OCI-LY1 (cell line): ENCODE data around the gene HOXC10.

Experiments used
- H2AFZ ChIP-seq: fragments of 200-600 bp; sonication (generic), shearing (Covaris generic); 2 replicates; pipeline ENCODE4 v1.6.0; 2014; ENCODE audit warnings: antibody characterized with exemption, mild to moderate bottlenecking, low read length
- H3F3A ChIP-seq: fragments of 200-600 bp; sonication (generic), shearing (Covaris generic); 2 replicates; pipeline ENCODE4 v1.6.0; 2014; ENCODE audit warnings: mild to moderate bottlenecking, antibody characterized with exemption, low read length, moderate library complexity; ENCODE audit not compliant: insufficient read depth
- H3K27ac ChIP-seq: fragments of 200-600 bp; sonication (generic); 2 replicates; pipeline ENCODE4 v1.5.1; 2014; ENCODE audit warnings: low read length, mixed run types, mild to moderate bottlenecking, low read depth; ENCODE audit not compliant: poor library complexity, severe bottlenecking
- H3K27me3 ChIP-seq: fragments of 200-600 bp; sonication (generic); 2 replicates; pipeline ENCODE4 v1.6.0; 2014; ENCODE audit warnings: antibody characterized with exemption, mild to moderate bottlenecking, low read length, moderate library complexity; ENCODE audit not compliant: insufficient read depth
- H3K36me3 ChIP-seq: fragments of 200-600 bp; sonication (generic); 2 replicates; pipeline ENCODE4 v1.6.1; 2014; ENCODE audit warnings: mild to moderate bottlenecking, antibody characterized with exemption, low read length, moderate library complexity, mixed read lengths; ENCODE audit not compliant: insufficient read depth
- H3K4me1 ChIP-seq: fragments of 200-600 bp; sonication (generic); 2 replicates; pipeline ENCODE4 v1.5.1; 2014; ENCODE audit warnings: mild to moderate bottlenecking, low read length, moderate library complexity; ENCODE audit not compliant: insufficient read depth, severe bottlenecking
- H3K4me2 ChIP-seq: fragments of 200-600 bp; sonication (generic), shearing (Covaris generic); 2 replicates; pipeline ENCODE4 v1.6.1; 2014; ENCODE audit warnings: low read length
- H3K4me3 ChIP-seq: fragments of 200-600 bp; sonication (generic); 2 replicates; pipeline ENCODE4 v1.5.1; 2014; ENCODE audit warnings: low read length, low read depth, mild to moderate bottlenecking, mixed read lengths; ENCODE audit not compliant: poor library complexity, severe bottlenecking
- H3K79me2 ChIP-seq: fragments of 200-600 bp; shearing (Covaris generic); 2 replicates; pipeline ENCODE4 v1.6.1; 2016; ENCODE audit warnings: mixed run types, low read length, mixed read lengths; ENCODE audit not compliant: insufficient read depth
- H3K9ac ChIP-seq: fragments of 200-600 bp; sonication (generic), shearing (Covaris generic); 2 replicates; pipeline ENCODE4 v1.6.1; 2014; ENCODE audit warnings: mild to moderate bottlenecking, low read length, mixed read lengths
- H3K9me2 ChIP-seq: fragments of 200-600 bp; sonication (generic), shearing (Covaris generic); 2 replicates; pipeline ENCODE4 v1.6.1; 2014; ENCODE audit warnings: low read depth, mild to moderate bottlenecking, low read length, mixed read lengths
- H3K9me3 ChIP-seq: fragments of 200-600 bp; shearing (Covaris generic); 2 replicates; pipeline ENCODE4 v1.6.1; 2014; ENCODE audit warnings: low read length, mixed read lengths
- H4K20me1 ChIP-seq: fragments of 200-600 bp; sonication (generic), shearing (Covaris generic); 2 replicates; pipeline ENCODE4 v1.6.0; 2016; ENCODE audit warnings: mild to moderate bottlenecking, low read length; ENCODE audit not compliant: insufficient read depth
- CTCF ChIP-seq: fragments of 200-600 bp; sonication (generic), shearing (Covaris generic); IDR thresholded peaks from 2 replicates; pipeline ENCODE4 v1.5.1; 2017; ENCODE audit warnings: mild to moderate bottlenecking, antibody characterized with exemption, low read length, moderate library complexity, mixed read lengths
- EZH2 ChIP-seq: fragments of 200-600 bp; sonication (generic), shearing (Covaris generic); IDR thresholded peaks from 2 replicates; pipeline ENCODE4 v1.8.0; 2017; ENCODE audit warnings: borderline replicate concordance, mixed run types, mild to moderate bottlenecking, antibody characterized with exemption, low read length, moderate library complexity, mixed read lengths

Gene HOXC10

GRCh38 chr12:53972152-53972702, 12.7 kb upstream of the HOXC10 start:
- Histone ChIP-seq H3K4me3 (no peak overlapping the region), H2AFZ (no peak overlapping the region), H3K27me3 (peaks cover 7% of the 10 kb centered on the region; the same call in 1 of the 2 replicates)

GRCh38 chr12:53972722-53973235, 12.2 kb upstream of the HOXC10 start, which contains the start of gene HOXC11:
Gene HOXC11 (plus strand): TSS chr12:53973126. CDS start chr12:53973242, 116 bp downstream.
- Histone ChIP-seq H3K9me3 (no peaks in the 10 kb centered on the region), H3F3A (no peaks in the 10 kb centered on the region), H3K36me3 (no peaks in the 10 kb centered on the region), H3K27ac (no peak within 1 kb of the TSS), H3K9ac (no peak within 1 kb of the TSS), H4K20me1 (no peaks in the 10 kb centered on the region), H3K4me2 (no peak within 1 kb of the TSS), H2AFZ (no peak within 1 kb of the TSS), H3K79me2 (no peaks in the 10 kb centered on the region), H3K9me2 (no peaks in the 10 kb centered on the region), H3K4me3 (no peak within 1 kb of the TSS), H3K4me1 (peaks cover under 1% of the 10 kb centered on the region), H3K27me3 (0 out of 2 replicates have a peak, but pooled peaks cover 3% of the 10 kb centered on the region)
- TF ChIP-seq EZH2 (no peak), CTCF (no peak)

More at GRCh38 chr12:53972152-53972702, 12.7 kb upstream of the HOXC10 start:
- Histone ChIP-seq H3K79me2 (no peaks in the 10 kb centered on the region), H3K27ac (no peak overlapping the region), H3K4me2 (no peak overlapping the region), H3K36me3 (no peaks in the 10 kb centered on the region), H3K9me2 (no peaks in the 10 kb centered on the region), H3K9ac (no peak overlapping the region), H3K9me3 (no peaks in the 10 kb centered on the region), H3K4me1 (no peaks in the 10 kb centered on the region), H4K20me1 (no peaks in the 10 kb centered on the region), H3F3A (no peaks in the 10 kb centered on the region)
- TF ChIP-seq EZH2: no peak
- no peak for TF ChIP-seq CTCF

GRCh38 chr12:53973236-53974042, 11.5 kb upstream of the HOXC10 start:
- no peaks in the 10 kb centered on the region for H3F3A ChIP-seq
- H3K4me3 ChIP-seq: no peak overlapping the region
- no peaks in the 10 kb centered on the region for H3K79me2 ChIP-seq
- no peak overlapping the region for H3K9ac ChIP-seq
- H2AFZ ChIP-seq: no peak overlapping the region
- H4K20me1 ChIP-seq: no peaks in the 10 kb centered on the region
- H3K9me3 ChIP-seq: no peaks in the 10 kb centered on the region
- H3K36me3 ChIP-seq: no peaks in the 10 kb centered on the region
- H3K27me3 ChIP-seq: no peaks in the 10 kb centered on the region
- H3K4me1 ChIP-seq: peaks cover 3% of the 10 kb centered on the region
- H3K9me2 ChIP-seq: no peaks in the 10 kb centered on the region
- H3K4me2 ChIP-seq: no peak overlapping the region
- H3K27ac ChIP-seq: no peak overlapping the region
- no peak for TF ChIP-seq EZH2
- TF ChIP-seq CTCF: no peak
